Suprapubic skin (tissue), 3 donors: ENCODE measurements around the gene CHRNB4.

Experiments
- POLR2AphosphoS5 ChIP-seq, 3 donors: sonication (generic); formaldehyde crosslinking; IDR thresholded peaks; one replicate each; pipeline ENCODE4 v1.6.1; 2017; ENCODE audit warnings: antibody characterized with exemption in 3 of 3
- TF ChIP-seq, protein P1 (sequence below), 2 donors: fragments of 200-600 bp in 1 of 2; fragments of 450-650 bp in 1 of 2; sonication (generic) in 1 of 2; IDR thresholded peaks; one replicate each; pipeline ENCODE4 v1.5.1; 2016 to 2019; ENCODE audit warnings: antibody characterized with exemption in 2 of 2, mild to moderate bottlenecking in 1 of 2, moderate library complexity in 1 of 2

DNA sequence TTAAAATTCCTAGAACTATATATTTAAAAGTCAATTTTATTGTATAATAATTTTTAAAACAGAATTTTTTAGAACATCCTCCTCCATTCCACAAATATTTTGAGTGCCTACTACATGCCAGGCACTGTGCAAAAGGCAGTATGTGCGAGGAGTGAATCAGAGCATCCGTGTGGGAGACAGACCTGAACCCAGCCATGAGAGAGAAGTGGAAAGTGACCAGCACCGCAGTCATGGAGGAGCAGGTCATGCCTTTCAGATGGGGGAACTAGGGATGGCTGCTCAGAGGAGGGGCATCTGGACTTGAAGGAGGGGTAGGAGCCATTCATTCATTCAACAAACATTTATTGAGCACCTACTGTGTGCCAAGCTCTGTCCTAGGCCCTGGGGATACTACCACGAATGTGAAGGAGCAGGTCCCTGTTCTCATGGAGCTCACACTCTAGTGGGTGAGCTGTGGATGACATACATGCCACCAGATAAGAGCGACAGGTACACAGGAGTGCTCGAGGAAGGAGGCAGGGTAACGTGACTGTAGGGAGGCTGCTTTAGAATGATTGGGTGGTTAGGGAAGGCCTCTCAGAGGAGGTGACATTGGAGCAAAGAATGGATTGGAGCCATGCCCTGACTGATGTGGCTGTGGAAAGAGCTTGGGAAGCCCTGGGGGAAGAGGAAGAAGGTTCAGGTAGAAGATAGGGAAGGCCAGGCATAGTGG lies 17.1 kb downstream of the CHRNB4 start:
- TF ChIP-seq, protein P1, sequence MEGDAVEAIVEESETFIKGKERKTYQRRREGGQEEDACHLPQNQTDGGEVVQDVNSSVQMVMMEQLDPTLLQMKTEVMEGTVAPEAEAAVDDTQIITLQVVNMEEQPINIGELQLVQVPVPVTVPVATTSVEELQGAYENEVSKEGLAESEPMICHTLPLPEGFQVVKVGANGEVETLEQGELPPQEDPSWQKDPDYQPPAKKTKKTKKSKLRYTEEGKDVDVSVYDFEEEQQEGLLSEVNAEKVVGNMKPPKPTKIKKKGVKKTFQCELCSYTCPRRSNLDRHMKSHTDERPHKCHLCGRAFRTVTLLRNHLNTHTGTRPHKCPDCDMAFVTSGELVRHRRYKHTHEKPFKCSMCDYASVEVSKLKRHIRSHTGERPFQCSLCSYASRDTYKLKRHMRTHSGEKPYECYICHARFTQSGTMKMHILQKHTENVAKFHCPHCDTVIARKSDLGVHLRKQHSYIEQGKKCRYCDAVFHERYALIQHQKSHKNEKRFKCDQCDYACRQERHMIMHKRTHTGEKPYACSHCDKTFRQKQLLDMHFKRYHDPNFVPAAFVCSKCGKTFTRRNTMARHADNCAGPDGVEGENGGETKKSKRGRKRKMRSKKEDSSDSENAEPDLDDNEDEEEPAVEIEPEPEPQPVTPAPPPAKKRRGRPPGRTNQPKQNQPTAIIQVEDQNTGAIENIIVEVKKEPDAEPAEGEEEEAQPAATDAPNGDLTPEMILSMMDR (IDR thresholded peaks at IDR 0.05) = no peak
- no peak for TF ChIP-seq POLR2AphosphoS5 (IDR thresholded peaks at IDR 0.05)
